GM08714 (cell line): ENCODE measurements around the gene ANGEL2.

Source experiments
- H3K4me3 ChIP-seq: fragments of 200-500 bp; sonication (Bioruptor generic); 2 replicates; pipeline ENCODE4 v1.5.1; 2014; ENCODE audit warnings: mild to moderate bottlenecking, low read length, inconsistent platforms
- ZNF274 ChIP-seq: IDR thresholded peaks from 2 replicates; pipeline ENCODE4 v1.6.1; 2012; ENCODE audit warnings: mild to moderate bottlenecking, low read depth, low read length

Gene ANGEL2

GRCh38 chr1:212942679-212943392, 72.8 kb downstream of the ANGEL2 start:
- no peak for TF ChIP-seq ZNF274
- no peak overlapping the region for H3K4me3 ChIP-seq
